Right lobe of liver (tissue), 4 donors: ENCODE results near the gene TSEN2.

Experiments used
- POLR2A ChIP-seq: fragments of 450-650 bp; IDR thresholded peaks from one replicate; pipeline ENCODE4 v1.6.1; 2017; ENCODE audit warnings: antibody characterized with exemption, mild to moderate bottlenecking
- TF ChIP-seq, protein P1 (sequence below), 4 donors: fragments of 200-600 bp in 3 of 4; fragments of 450-650 bp in 1 of 4; IDR thresholded peaks; one replicate each; pipeline versions ENCODE4 v1.5.1 to v1.8.0; 2016 to 2022; ENCODE audit warnings: antibody characterized with exemption in 4 of 4, mild to moderate bottlenecking in 2 of 4
- donor health status: DM: no; HTN: no; CAD: no.
- donor health status: DM: no; HTN: no; CAD: no.
- donor health status: DM: no; HTN: yes; CAD: no.

DNA sequence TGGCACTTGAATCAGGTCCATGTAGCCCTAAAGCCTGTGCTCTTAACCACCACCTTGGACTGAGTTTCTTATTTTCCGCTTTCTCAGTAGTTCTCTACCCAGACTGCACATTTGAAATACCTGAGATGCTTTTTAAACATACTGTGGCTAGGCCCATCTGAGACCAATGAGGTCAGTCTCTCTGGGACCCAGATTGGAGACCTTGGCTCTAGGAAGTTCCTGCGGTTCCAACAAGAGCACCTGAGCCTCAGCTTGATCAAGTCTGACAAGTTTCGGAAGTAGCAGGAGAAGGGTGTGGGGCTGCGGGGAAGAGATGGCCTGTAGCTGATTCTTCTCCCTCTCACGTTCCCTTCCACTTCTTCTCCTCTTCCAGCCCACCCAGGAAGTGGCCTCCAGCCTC is 11.5 kb upstream of the TSEN2 start:
- TF ChIP-seq, protein P1, sequence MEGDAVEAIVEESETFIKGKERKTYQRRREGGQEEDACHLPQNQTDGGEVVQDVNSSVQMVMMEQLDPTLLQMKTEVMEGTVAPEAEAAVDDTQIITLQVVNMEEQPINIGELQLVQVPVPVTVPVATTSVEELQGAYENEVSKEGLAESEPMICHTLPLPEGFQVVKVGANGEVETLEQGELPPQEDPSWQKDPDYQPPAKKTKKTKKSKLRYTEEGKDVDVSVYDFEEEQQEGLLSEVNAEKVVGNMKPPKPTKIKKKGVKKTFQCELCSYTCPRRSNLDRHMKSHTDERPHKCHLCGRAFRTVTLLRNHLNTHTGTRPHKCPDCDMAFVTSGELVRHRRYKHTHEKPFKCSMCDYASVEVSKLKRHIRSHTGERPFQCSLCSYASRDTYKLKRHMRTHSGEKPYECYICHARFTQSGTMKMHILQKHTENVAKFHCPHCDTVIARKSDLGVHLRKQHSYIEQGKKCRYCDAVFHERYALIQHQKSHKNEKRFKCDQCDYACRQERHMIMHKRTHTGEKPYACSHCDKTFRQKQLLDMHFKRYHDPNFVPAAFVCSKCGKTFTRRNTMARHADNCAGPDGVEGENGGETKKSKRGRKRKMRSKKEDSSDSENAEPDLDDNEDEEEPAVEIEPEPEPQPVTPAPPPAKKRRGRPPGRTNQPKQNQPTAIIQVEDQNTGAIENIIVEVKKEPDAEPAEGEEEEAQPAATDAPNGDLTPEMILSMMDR (IDR thresholded peaks at IDR 0.05), result no peak
- no peak for TF ChIP-seq POLR2A
